GM12874 (cell line): ENCODE results near the gene CCNF.

Experiments
- TF ChIP-seq, protein P1 (sequence below): IDR thresholded peaks from 2 replicates; pipeline ENCODE4 v1.5.1; 2011; ENCODE audit warnings: low read depth, mild to moderate bottlenecking, control low read depth, low read length, moderate library complexity; ENCODE audit not compliant: insufficient read depth

The CCNF gene

DNA sequence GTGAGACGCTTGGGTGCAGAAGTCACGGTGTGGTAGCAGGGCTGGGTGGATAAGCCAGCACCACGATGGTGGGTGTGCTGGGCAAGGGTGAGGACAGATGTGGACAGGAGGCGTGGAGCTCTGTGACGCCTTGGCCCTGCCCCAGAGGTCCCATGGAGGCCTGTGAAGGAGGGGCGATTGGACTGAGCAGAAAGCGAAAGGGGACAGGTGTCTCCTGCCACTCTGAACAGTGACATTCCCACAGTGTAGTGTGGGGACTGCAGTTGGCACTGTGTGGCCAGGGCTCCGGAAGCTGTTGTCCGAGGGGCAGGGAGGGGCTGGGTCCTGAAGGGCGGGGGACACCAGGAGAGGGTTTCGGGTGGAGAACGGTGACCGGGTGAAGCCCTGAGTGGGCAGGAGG, 53.0 kb downstream of the CCNF start:
- TF ChIP-seq, protein P1, sequence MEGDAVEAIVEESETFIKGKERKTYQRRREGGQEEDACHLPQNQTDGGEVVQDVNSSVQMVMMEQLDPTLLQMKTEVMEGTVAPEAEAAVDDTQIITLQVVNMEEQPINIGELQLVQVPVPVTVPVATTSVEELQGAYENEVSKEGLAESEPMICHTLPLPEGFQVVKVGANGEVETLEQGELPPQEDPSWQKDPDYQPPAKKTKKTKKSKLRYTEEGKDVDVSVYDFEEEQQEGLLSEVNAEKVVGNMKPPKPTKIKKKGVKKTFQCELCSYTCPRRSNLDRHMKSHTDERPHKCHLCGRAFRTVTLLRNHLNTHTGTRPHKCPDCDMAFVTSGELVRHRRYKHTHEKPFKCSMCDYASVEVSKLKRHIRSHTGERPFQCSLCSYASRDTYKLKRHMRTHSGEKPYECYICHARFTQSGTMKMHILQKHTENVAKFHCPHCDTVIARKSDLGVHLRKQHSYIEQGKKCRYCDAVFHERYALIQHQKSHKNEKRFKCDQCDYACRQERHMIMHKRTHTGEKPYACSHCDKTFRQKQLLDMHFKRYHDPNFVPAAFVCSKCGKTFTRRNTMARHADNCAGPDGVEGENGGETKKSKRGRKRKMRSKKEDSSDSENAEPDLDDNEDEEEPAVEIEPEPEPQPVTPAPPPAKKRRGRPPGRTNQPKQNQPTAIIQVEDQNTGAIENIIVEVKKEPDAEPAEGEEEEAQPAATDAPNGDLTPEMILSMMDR: no peak

DNA sequence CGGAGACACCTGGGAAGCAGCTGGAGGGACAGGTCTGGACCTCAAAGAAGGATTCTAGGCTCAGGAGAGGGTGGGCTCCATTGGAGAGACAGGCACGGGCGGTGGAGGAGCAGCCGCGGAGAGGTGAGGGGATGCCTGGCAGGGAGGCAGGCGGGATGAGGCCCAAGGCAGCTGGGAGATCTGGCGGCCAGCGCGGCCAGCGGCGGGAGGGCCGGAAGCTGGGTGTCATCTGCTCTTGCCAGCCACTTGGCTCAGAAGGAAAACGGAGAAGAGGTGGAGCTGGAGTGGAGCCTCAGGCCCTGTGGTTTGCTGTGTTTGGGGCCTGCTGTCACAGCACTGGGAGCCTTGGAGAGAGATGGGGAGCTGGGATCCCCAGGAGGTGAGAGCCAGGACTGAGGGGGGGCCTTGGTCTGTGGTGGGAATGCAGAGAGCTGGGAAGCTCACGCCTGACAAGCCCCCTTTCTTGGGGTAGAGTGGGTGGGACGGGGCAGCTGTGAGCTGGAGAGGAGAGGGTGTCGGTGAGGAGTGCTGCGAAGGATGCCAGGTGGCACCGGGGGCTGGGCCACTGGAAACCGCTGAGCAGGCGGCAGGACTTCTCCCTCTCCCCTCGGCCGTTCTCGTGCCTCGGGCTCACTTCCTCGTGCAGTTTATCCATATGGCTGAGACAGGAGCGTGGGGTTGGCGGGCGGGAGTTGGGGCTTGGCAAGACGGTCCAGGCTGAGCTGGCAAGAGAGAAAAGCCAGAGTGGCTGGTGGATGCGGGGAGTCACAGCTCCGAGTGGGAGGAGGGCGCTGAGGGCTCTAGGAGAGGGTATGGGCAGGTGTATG, 53.7 kb downstream of the CCNF start:
- TF ChIP-seq, protein P1: no peak

DNA sequence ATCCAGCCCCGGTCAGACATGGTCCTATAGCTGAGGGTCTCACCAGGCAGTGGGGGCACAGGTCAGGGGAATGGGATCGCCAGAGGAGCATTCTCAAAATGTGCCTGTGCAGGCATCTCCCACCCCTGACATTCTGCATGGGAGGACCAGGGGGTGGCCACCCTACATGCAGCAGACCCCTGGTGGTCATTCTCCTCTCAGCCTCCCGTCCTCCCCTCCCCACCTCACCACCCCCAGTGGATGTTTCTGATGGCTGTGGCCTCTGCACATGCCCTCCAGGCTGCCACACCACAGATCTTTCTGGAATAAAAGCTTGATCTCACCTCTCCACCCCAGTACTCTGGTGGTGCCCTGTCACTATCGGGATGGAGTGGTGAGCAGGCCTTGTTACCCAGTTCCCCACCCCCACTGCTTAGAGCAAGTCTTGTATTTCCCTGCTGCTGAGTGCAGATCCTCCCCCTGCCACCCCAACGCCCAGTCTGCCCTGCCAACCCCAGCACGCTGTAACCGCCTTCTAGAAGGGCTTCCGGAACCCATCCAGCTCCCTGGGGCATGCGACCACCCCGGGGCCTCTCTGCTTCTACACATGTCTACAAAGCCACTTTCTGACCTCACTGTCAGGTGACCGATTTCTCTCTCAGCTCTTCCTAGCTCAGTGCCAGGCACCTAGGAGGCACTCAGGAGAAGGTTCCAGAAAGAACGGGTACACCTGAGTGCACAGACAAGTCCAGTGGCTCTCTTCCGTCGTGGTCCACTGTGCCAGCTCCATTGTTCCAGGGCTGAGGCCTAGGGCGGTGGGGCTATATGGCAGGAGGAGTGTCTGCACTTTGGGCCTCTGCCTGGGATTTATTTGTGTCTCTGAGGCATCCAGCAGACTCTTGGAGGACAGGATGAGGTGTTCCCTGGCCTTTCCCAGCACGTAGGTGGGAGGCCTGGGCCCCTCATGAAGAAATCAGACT, 55.0 kb downstream of the CCNF start:
- TF ChIP-seq, protein P1: no peak

DNA sequence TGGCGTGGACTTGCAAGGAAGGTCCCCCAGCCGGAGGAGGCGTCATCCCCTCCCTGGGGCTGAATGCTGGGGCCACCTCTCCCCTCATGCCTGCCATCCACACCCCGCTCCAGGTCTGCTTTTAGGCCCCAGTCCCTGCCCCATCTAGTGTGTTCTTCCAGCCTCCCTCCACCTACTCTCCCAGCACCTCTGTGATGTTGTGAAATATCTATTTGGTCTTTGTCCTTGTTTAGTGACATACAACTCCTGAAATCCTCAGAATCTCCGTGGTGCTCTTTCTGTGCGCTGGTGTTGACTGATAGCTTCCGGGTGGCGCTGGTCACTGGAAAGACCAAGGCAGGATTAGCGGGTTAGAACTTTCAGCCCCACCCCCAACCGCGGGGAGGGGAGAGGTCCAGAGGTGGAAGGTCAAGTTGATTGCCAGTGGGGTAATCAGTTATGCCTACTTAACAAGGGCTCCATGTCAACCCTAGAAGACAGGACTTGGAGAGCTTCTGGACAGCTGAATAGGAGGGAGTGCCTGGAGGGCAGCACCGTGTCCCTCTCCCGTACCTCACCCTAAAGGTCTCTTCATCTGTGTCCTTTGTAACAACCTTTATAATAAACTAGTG, 55.8 kb downstream of the CCNF start:
- TF ChIP-seq, protein P1: no peak

DNA sequence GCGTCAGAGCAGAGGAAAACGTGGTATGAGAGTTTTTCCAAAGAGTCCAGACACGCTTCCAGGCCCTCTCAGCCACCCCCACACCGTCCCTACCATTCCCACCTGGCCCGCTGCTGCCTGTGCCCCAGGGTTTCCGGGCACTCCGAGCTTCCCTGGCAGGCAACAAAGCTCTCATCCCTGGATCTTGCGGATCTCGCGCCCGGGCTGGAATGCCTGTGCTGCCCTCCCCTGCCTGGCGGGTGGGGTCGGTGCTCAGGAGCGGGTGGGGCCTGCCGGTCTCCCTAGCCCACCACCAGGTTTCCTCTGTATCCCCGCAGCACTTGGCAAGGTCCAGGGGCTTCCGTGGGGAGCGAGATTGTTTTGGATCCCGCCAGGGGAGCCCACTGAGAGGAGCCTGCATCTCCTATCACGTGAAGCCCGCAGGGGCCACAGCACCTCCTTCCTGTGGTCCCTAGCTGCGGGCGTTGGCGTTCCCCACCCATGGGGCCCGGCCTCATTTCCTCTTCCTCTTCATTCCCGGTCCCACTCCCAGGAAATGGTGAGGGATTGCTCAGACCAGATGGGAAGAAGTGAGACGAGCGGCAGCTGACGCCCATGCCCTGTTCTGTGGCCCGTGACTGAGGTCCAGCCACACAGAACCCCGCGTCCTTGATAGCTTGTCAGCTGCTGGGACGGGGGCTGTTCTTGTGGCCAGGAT, 56.7 kb downstream of the CCNF start:
- TF ChIP-seq, protein P1: no peak

DNA sequence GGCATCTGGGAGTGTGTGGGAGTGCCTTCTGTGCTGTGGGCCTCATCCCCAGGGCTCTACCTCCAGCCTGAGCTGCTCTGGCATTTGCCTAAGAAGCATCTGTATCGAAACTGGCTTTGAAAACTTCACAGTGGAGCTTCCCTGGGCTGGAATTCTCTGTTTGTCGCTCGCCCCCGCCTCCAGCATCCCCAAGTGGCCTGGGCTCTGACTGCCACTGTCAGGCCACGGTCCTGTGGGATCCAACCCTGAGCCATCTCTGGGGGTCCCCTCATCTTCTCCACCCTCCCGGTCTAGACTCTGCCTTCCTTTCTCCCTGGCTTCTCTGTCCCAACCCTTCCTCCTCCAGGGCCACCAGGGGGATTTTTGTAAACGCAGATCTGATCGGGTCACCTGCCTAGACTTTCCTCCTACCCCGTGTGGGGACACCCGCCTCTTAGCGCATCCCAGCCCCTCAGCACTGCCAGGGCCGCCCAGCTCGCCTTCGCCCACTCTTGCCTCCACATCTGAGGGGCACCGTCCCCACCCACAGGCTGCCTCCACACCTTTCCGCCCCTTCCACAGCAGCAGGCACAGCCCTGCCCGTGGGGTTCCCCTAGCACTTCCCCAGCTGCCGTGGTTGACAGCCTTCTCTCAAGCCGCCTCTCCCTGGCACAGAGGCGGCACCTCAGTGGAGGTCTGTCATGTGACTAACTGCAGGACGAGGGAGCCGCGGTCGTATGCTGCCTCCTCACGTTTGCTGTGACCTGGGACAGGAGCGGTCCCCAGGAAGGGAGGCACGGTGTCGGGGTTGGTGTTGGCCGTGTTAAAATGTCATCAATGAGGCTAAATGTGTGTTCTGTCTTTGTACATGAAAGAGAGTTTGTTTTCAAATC, 57.6 kb downstream of the CCNF start:
- TF ChIP-seq, protein P1: peak; percentile 40; the same call in 1 of the 2 replicates
